ENCODE measurements around the gene AJAP1.

AJAP1 gene

DNA sequence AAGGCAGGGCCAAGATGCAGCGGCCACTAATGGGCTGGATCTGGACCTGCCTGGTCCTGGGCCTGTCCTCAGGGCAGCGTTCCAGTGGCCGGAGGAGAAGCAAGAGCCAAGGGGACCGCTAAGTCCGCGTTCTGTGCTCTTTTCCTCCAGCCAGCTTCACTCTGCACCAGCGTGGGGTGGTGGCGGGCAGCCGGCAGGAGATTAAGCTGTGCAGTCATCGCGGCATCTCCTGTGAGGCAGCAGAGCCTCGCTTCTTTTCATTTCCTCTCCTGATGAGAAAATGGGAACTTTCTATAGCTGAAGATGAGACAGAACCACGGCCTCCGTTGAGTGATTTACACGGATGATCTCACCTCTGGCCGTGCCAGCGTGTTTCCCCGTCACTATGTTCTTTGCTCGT lies 43.4 kb downstream of the AJAP1 start:
- Histone ChIP-seq H3K4me3 (no peak overlapping the region), H3K9me3 (peaks cover 0 to 4% (median 0%) of the 10 kb centered on the region in 3 donors), H3K4me1 (peaks cover 0 to 6% (median 2%) of the 10 kb centered on the region in 4 donors), H3K36me3 (no peaks in the 10 kb centered on the region), H3K27ac (no peak overlapping the region), H3K27me3 (peaks cover 0 to 14% of the 10 kb centered on the region in 2 donors)
- TF ChIP-seq, protein P1, sequence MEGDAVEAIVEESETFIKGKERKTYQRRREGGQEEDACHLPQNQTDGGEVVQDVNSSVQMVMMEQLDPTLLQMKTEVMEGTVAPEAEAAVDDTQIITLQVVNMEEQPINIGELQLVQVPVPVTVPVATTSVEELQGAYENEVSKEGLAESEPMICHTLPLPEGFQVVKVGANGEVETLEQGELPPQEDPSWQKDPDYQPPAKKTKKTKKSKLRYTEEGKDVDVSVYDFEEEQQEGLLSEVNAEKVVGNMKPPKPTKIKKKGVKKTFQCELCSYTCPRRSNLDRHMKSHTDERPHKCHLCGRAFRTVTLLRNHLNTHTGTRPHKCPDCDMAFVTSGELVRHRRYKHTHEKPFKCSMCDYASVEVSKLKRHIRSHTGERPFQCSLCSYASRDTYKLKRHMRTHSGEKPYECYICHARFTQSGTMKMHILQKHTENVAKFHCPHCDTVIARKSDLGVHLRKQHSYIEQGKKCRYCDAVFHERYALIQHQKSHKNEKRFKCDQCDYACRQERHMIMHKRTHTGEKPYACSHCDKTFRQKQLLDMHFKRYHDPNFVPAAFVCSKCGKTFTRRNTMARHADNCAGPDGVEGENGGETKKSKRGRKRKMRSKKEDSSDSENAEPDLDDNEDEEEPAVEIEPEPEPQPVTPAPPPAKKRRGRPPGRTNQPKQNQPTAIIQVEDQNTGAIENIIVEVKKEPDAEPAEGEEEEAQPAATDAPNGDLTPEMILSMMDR (IDR thresholded peaks at IDR 0.05) = no peak
- no peak for DNase-seq
- intact Hi-C loops (cut with DNase I; ENCODE audit: low total_unique reads) = no loop called here

DNA sequence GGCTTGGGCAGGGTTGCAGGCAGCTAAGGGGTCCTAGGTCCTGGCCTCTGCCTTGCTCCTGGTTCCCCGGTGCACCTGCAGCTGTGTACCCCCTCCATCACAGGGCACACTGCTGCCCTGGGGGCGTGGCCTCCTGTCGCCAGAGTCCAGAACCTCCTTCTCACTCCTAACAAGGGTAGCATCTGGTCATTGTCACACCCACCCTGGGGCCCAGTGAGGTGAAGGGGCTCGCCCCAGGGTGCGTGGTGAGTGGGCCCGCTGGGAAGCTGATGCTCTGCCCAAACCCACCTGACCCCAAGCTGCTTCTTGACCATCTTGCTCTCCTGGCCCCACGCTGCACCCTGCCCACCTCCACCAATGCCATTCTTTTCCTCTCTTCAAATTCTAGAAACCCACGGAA lies 44.5 kb downstream of the AJAP1 start:
- Histone ChIP-seq H3K27me3 (peaks cover 0 to 15% of the 10 kb centered on the region in 2 donors), H3K9me3 (peaks cover 0 to 4% (median 0%) of the 10 kb centered on the region in 3 donors), H3K4me1 (peaks cover 0 to 6% (median 2%) of the 10 kb centered on the region in 4 donors), H3K27ac (no peak overlapping the region), H3K4me3 (no peak overlapping the region), H3K36me3 (no peaks in the 10 kb centered on the region)
- TF ChIP-seq, protein P1 (IDR thresholded peaks at IDR 0.05) = no peak
- intact Hi-C loops (cut with DNase I; ENCODE audit: low total_unique reads) = no loop called here
- DNase-seq = no peak

DNA sequence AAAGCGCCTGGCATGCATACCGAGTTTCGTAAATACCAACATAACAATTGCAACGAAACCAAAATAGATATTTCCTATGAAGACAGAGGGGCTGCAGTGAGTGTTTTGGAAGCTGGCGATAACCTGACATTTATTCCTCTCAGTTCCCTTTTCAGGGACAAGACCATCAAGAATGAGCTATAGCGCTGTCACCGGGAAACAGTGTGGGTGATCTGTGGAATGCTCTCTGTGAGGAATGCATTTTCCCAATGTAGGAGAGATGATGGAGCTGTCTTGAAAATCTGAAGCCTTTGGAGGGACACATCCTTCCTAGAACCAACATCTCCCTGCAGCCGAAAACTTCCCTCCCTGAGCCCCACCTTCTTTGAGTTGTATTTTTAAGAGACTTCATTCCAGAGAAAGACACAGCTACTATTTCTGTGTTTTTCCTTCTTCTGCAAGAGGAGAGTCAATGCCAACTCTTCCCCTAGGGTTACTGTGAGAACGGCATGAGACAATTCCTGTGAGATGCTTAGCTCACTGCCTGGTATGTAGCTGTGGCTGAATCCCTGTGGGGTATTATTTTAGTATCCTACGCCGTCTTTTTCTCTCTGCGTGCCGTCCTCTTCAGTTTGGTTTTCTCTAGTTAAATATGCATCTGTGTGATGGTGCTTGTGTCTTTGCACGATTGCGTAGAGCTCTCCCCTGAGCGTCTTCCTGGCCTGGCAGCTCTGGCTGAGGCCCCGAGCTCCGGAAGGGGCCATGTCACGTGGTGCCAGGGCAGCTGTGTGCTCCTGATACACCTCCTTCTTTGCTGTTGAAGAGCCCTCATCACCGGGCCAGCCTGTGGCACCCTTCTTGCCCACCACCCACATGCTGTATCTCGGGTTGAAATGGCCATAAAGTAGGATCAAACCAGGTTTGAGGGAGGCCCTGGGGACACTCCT lies 45.2 kb downstream of the AJAP1 start:
- H3K4me3 ChIP-seq = no peak overlapping the region
- H3K4me1 ChIP-seq = peaks cover 0 to 6% (median 2%) of the 10 kb centered on the region in 4 donors
- DNase-seq = no peak
- no peaks in the 10 kb centered on the region for H3K36me3 ChIP-seq
- intact Hi-C loops (cut with DNase I; ENCODE audit: low total_unique reads) = no loop called here
- peaks cover 0 to 13% of the 10 kb centered on the region in 2 donors for H3K27me3 ChIP-seq
- no peak overlapping the region for H3K27ac ChIP-seq
- peaks cover 0 to 4% (median 0%) of the 10 kb centered on the region in 3 donors for H3K9me3 ChIP-seq
- TF ChIP-seq, protein P1 (IDR thresholded peaks at IDR 0.05) = no peak

DNA sequence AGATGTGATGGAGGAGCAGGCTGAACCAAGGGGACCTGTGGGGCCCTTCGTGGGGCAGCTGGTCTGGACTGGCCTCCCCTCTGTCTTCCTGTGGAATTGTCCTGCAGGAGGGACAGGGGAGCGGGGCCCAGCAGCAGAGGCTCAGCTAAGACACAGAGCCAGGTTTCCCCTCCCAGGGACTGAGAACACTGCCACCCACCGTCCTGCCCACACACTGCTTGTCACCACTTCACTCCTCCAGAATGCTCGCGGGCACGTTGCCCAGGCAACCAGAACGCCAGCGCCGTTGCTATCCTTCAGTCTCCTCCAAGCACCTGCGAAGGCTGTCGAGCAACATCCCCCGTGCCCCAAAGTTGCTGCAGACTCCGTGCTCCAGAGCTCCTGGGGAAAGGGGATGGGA lies 46.4 kb downstream of the AJAP1 start:
- Histone ChIP-seq H3K36me3 (no peaks in the 10 kb centered on the region), H3K27ac (no peak overlapping the region), H3K4me1 (peaks cover 0 to 6% (median 2%) of the 10 kb centered on the region in 4 donors), H3K9me3 (no peaks in the 10 kb centered on the region), H3K4me3 (no peak overlapping the region), H3K27me3 (peaks cover 0 to 13% of the 10 kb centered on the region in 2 donors)
- TF ChIP-seq, protein P1 (IDR thresholded peaks at IDR 0.05) = no peak
- DNase-seq = no peak
- intact Hi-C loops (cut with DNase I; ENCODE audit: low total_unique reads) = no loop called here

DNA sequence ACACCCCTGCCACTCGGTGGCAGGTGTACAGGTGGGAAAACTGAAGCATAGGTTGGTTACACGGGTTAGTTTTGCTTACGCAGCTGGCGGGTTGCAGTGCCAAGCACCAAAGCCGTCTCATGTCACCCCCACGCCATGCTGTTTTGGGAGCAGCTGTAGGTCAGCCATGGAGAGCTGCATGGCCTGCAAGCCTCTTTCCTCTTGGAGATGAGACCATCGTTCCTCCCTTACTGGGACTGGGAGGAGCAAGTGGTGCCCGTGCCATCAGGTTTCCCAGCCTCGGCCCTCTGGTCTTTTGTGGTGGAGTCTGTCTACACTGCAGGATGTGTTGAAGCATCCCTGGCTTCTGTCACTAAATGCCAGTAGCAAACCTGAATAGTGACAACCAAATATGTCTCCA lies 46.9 kb downstream of the AJAP1 start:
- H3K36me3 ChIP-seq = no peaks in the 10 kb centered on the region
- intact Hi-C loops (cut with DNase I; ENCODE audit: low total_unique reads) = no loop called here
- peaks cover 0 to 6% (median 2%) of the 10 kb centered on the region in 4 donors for H3K4me1 ChIP-seq
- H3K9me3 ChIP-seq = no peaks in the 10 kb centered on the region
- TF ChIP-seq, protein P1 (IDR thresholded peaks at IDR 0.05) = no peak
- peaks cover 0 to 13% of the 10 kb centered on the region in 2 donors for H3K27me3 ChIP-seq
- H3K27ac ChIP-seq = no peak overlapping the region
- H3K4me3 ChIP-seq = no peak overlapping the region
- DNase-seq = no peak
